Measurements from ENCODE around the gene MMRN2.

DNA sequence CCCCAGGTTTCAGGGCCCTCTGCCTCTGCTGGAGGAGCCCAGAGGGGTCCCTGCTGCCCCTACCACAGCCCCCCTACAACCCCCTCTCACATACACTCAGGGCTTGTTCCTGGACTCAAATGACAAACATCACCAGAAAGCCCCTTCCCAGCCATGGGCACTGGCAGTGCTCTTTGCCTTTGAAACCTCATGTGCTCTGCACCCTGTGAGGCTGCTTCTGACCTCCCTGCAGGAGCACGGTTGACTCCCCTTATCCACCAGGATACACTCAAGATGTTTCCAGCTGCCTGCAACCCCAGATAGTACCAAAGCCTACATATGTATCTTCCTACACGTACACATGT is 7.4 kb upstream of the MMRN2 start:
- TF ChIP-seq POLR2AphosphoS5 (IDR thresholded peaks at IDR 0.05) = no peak
- TF ChIP-seq, protein P1, sequence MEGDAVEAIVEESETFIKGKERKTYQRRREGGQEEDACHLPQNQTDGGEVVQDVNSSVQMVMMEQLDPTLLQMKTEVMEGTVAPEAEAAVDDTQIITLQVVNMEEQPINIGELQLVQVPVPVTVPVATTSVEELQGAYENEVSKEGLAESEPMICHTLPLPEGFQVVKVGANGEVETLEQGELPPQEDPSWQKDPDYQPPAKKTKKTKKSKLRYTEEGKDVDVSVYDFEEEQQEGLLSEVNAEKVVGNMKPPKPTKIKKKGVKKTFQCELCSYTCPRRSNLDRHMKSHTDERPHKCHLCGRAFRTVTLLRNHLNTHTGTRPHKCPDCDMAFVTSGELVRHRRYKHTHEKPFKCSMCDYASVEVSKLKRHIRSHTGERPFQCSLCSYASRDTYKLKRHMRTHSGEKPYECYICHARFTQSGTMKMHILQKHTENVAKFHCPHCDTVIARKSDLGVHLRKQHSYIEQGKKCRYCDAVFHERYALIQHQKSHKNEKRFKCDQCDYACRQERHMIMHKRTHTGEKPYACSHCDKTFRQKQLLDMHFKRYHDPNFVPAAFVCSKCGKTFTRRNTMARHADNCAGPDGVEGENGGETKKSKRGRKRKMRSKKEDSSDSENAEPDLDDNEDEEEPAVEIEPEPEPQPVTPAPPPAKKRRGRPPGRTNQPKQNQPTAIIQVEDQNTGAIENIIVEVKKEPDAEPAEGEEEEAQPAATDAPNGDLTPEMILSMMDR (IDR thresholded peaks at IDR 0.05) = no peak
- no peak for TF ChIP-seq POLR2A (IDR thresholded peaks at IDR 0.05)
- no peak for TF ChIP-seq EP300 (IDR thresholded peaks at IDR 0.05)

Measured in stomach (tissue), 4 donors.